Endodermal cell (in vitro differentiated cells): ENCODE data around the gene MESP1. TPM values are rescaled to one million over a fixed set of nuclear protein-coding genes. Genes with fewer than 3 reads are reported as not detected.

Experiments used
- DNase-seq: peaks from one replicate; pipeline ENCODE4 v3.0.0-alpha.2; 2017
- H3K27ac ChIP-seq: 2 replicates; pipeline ENCODE4 v1.5.1; 2013; ENCODE audit warnings: mild to moderate bottlenecking, low read depth, low read length, moderate library complexity
- H3K27me3 ChIP-seq: 2 replicates; pipeline ENCODE4 v1.6.1; 2013; ENCODE audit warnings: mild to moderate bottlenecking, low read length, moderate library complexity; ENCODE audit not compliant: insufficient read depth, control insufficient read depth, poor library complexity, severe bottlenecking
- H3K36me3 ChIP-seq: 2 replicates; pipeline ENCODE4 v1.7.0; 2013; ENCODE audit warnings: mild to moderate bottlenecking, low read length, moderate library complexity; ENCODE audit not compliant: control insufficient read depth, insufficient read depth
- H3K4me1 ChIP-seq: one replicate; pipeline ENCODE4 v1.7.0; 2013; ENCODE audit warnings: low read length; ENCODE audit not compliant: control insufficient read depth, insufficient read depth
- H3K4me3 ChIP-seq: 2 replicates; pipeline ENCODE4 v1.5.1; 2013; ENCODE audit warnings: mild to moderate bottlenecking, low read length, moderate library complexity
- H3K9ac ChIP-seq: 2 replicates; pipeline ENCODE4 v1.6.1; 2013; ENCODE audit warnings: mild to moderate bottlenecking, low read length, moderate library complexity; ENCODE audit not compliant: poor library complexity, severe bottlenecking; ENCODE audit errors: extremely low read depth
- H3K9me3 ChIP-seq: 2 replicates; pipeline ENCODE4 v1.6.1; 2013; ENCODE audit warnings: mild to moderate bottlenecking, low read length, moderate library complexity; ENCODE audit not compliant: control insufficient read depth
- H3K27ac Mint-ChIP-seq: 2 replicates; pipeline ENCODE4 v1.8.0; 2020; ENCODE audit warnings: mixed read lengths
- H3K27me3 Mint-ChIP-seq: 2 replicates; pipeline ENCODE4 v1.8.0; 2021; ENCODE audit warnings: mild to moderate bottlenecking, mixed read lengths; ENCODE audit not compliant: insufficient read depth
- H3K36me3 Mint-ChIP-seq: 2 replicates; pipeline ENCODE4 v1.8.0; 2020; ENCODE audit warnings: low read depth, mixed read lengths
- H3K4me1 Mint-ChIP-seq: 2 replicates; pipeline ENCODE4 v1.8.0; 2020; ENCODE audit warnings: mixed read lengths
- H3K4me3 Mint-ChIP-seq: 2 replicates; pipeline ENCODE4 v1.8.0; 2020; ENCODE audit warnings: mild to moderate bottlenecking, moderate library complexity, mixed read lengths
- H3K9me3 Mint-ChIP-seq: 2 replicates; pipeline ENCODE4 v1.8.0; 2020; ENCODE audit warnings: mild to moderate bottlenecking, mixed read lengths
- CTCF ChIP-seq: fragments of 200-600 bp; sonication (generic); conservative IDR thresholded peaks from 2 replicates; pipeline ENCODE4 v1.5.0; 2021; ENCODE audit warnings: antibody characterized with exemption, mild to moderate bottlenecking
- WGBS, 2 experiments: methylation state at CpG; one replicate each; pipeline versions ENCODE4 v1.1.5 to v1.1.7; 2013; ENCODE audit warnings: missing lambda C conversion rate in 2 of 2, mixed read lengths in 1 of 2; ENCODE audit not compliant: insufficient coverage in 1 of 2, insufficient read length in 1 of 2; 5-methylcytosine and 5-hydroxymethylcytosine counted together
- total RNA-seq, 2 donors: library from RNA; stranded (reverse); fragmentation: NEBNext Ultra II Directional in 1 of 2; extraction: Animal tissue kit (Norgen Biotek cat#: 25700) in 1 of 2; gene quantifications; 2 replicates in 1 of 2; 3 replicates in 1 of 2; pipeline ENCODE4 v1.2.1, GENCODE V29; 2021

The MESP1 gene
- total RNA-seq, 2 donors from 2014 or later: 0.22 TPM; not detected in 1

- TF ChIP-seq CTCF: no peak
- Mint-ChIP-seq H3K27me3 (peaks cover 35% of the 10 kb centered on the region), H3K36me3 (no peaks in the 10 kb centered on the region), H3K9me3 (no peaks in the 10 kb centered on the region), H3K4me1 (no peaks in the 10 kb centered on the region), H3K27ac (no peak overlapping the region), H3K4me3 (no peak overlapping the region)
- Histone ChIP-seq H3K4me3 (no peak overlapping the region), H3K9ac (no peak overlapping the region), H3K9me3 (no peaks in the 10 kb centered on the region), H3K27ac (no peak overlapping the region), H3K4me1 (no peaks in the 10 kb centered on the region), H3K27me3 (no peaks in the 10 kb centered on the region), H3K36me3 (no peaks in the 10 kb centered on the region)
- DNase-seq: no peak
- no CpG with 5 or more reads among the region's 1 CpG for WGBS, 2 experiments
Measured at GRCh38 chr15:89765694-89766093, 14.6 kb upstream of the MESP1 start.

- Mint-ChIP-seq H3K4me1 (peaks cover 15% of the 10 kb centered on the region), H3K36me3 (no peaks in the 10 kb centered on the region), H3K27me3 (peaks cover 60% of the 10 kb centered on the region), H3K27ac (no peak overlapping the region), H3K4me3 (no peak overlapping the region), H3K9me3 (no peaks in the 10 kb centered on the region)
- no peak overlapping the region for H3K4me3 ChIP-seq
- H3K9ac ChIP-seq: no peak overlapping the region
- 88 to 94% methylated on average over 4 to 5 of the region's 5 CpGs for WGBS, 2 experiments
- H3K4me1 ChIP-seq: peaks cover 5% of the 10 kb centered on the region
- H3K27me3 ChIP-seq: peaks cover 9% of the 10 kb centered on the region
- no peaks in the 10 kb centered on the region for H3K36me3 ChIP-seq
- no peaks in the 10 kb centered on the region for H3K9me3 ChIP-seq
- no peak for DNase-seq
- no peak for TF ChIP-seq CTCF
- H3K27ac ChIP-seq: no peak overlapping the region
Measured at GRCh38 chr15:89761929-89762328, 10.9 kb upstream of the MESP1 start.

DNA sequence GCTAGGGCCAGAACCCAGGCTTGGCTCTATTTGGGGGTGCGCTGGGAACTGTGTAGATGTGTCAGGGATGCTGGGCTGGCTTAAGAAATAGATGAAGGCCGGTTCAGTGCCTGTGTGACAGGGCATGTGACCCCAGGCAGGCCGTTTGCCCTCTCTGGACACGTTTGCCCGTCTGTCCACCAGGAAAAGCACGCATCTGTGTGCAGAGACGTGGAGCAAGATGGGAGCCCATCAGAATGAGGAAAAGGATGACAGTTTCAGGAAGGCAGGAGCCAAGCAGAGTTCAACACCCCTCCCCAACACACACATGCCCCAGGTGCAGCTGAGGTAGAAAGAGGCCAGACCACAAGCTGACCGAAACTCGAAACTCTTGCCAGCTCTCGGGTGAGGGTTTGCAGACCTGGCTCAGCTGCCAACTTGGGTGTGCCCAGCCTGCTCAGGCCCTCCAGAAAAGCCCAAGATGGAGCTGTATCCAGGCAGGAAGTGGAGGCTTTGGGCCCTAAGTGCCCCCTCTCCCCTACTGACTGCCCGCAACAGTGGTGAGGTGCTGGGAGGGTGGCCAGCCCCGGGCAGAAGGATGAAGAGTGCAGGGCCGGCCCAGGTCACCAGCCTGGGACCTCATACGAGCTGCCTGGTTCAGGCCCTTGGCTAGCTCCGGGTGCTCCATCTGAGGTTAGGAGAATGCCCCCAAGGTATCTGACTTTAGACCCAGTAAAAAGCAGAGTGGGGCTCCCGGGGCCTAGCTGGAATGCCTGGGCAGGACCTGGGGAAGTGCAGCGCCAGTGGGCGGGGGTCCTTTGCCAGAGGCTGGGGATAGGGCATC, 10.2 kb upstream of the MESP1 start:
- Mint-ChIP-seq H3K9me3 (no peaks in the 10 kb centered on the region), H3K4me1 (peaks cover 15% of the 10 kb centered on the region), H3K4me3 (no peak overlapping the region), H3K27me3 (peaks cover 62% of the 10 kb centered on the region), H3K27ac (no peak overlapping the region), H3K36me3 (no peaks in the 10 kb centered on the region)
- H3K27me3 ChIP-seq: peaks cover 15% of the 10 kb centered on the region
- DNase-seq: no peak
- no peak overlapping the region for H3K27ac ChIP-seq
- no peaks in the 10 kb centered on the region for H3K36me3 ChIP-seq
- H3K9me3 ChIP-seq: no peaks in the 10 kb centered on the region
- H3K4me3 ChIP-seq: no peak overlapping the region
- H3K9ac ChIP-seq: no peak overlapping the region
- no peak for TF ChIP-seq CTCF
- 84% methylated on average over 8 to 18 of the region's 18 CpGs for WGBS, 2 experiments
- H3K4me1 ChIP-seq: peaks cover 5% of the 10 kb centered on the region
